Activated CD4-positive, alpha-beta T cell treated with anti-CD3 and anti-CD28 coated beads for 4 hours (primary cell): ENCODE results near the gene ZNF396.

Experiments used
- DNase-seq, 2 donors: peaks; one replicate each; pipeline ENCODE4 v3.0.0-alpha.2; 2020

ZNF396 gene

GRCh38 chr18:35379421-35379820, 2.3 kb upstream of the ZNF396 start:
- no peak for DNase-seq

- no peak for DNase-seq
Measured at GRCh38 chr18:35378574-35378896, 1.4 kb upstream of the ZNF396 start.

- no peak for DNase-seq
Measured at GRCh38 chr18:35377875-35378573, 887 bp upstream of the ZNF396 start.

GRCh38 chr18:35376393-35376741, 770 bp downstream of the ZNF396 start:
- DNase-seq, result peak in 1 of 2 donors; percentile 9

GRCh38 chr18:35374708-35375107, 2.4 kb downstream of the ZNF396 start:
- no peak for DNase-seq

GRCh38 chr18:35371412-35372195, 5.5 kb downstream of the ZNF396 start:
- DNase-seq, result no peak

GRCh38 chr18:35369126-35369525, 8.0 kb downstream of the ZNF396 start:
- DNase-seq, result no peak

GRCh38 chr18:35368595-35368994, 8.5 kb downstream of the ZNF396 start:
- DNase-seq, result no peak

- DNase-seq, result no peak
Measured at GRCh38 chr18:35362531-35362930, 14.6 kb downstream of the ZNF396 start.

- DNase-seq, result no peak
Measured at GRCh38 chr18:35361570-35362321, 15.4 kb downstream of the ZNF396 start.

- DNase-seq, result peak; percentile 48 to 55
Measured at GRCh38 chr18:35355140-35355618, 22.0 kb downstream of the ZNF396 start.

- DNase-seq, result no peak
Measured at GRCh38 chr18:35352778-35353177, 24.4 kb downstream of the ZNF396 start.

GRCh38 chr18:35352283-35352682, 24.9 kb downstream of the ZNF396 start:
- DNase-seq, result no peak

- DNase-seq, result no peak
Measured at GRCh38 chr18:35348001-35348400, 29.1 kb downstream of the ZNF396 start.

- DNase-seq, result no peak
Measured at GRCh38 chr18:35345950-35346349, 31.2 kb downstream of the ZNF396 start.

GRCh38 chr18:35345460-35345921, 31.6 kb downstream of the ZNF396 start:
- no peak for DNase-seq

GRCh38 chr18:35344736-35345459, 32.2 kb downstream of the ZNF396 start:
- no peak for DNase-seq

GRCh38 chr18:35343936-35344735, 33.0 kb downstream of the ZNF396 start, which contains the start of gene ZNF24:
ZNF24 (minus strand) TSS chr18:35344420; CDS start chr18:35340650, 3,770 bp downstream.
- peak; percentile 89 to 90 for DNase-seq

GRCh38 chr18:35343488-35343935, 33.6 kb downstream of the ZNF396 start:
- no peak for DNase-seq

- no peak for DNase-seq
Measured at GRCh38 chr18:35337286-35337685, 39.9 kb downstream of the ZNF396 start.

- no peak for DNase-seq
Measured at GRCh38 chr18:35335866-35336265, 41.3 kb downstream of the ZNF396 start.

GRCh38 chr18:35334821-35335220, 42.3 kb downstream of the ZNF396 start:
- DNase-seq, result no peak
